ENCODE data around the gene TNFRSF12A. TPM values are rescaled to one million over a fixed set of nuclear protein-coding genes. Genes with fewer than 3 reads are reported as not detected.

TNFRSF12A gene
- total and polyA plus RNA-seq, 9 of the 15 experiments (the other 6 are each of a cell fraction or from before 2014, with no cell fraction given), result 0.41 to 61.8 (median 26.5) TPM

DNA sequence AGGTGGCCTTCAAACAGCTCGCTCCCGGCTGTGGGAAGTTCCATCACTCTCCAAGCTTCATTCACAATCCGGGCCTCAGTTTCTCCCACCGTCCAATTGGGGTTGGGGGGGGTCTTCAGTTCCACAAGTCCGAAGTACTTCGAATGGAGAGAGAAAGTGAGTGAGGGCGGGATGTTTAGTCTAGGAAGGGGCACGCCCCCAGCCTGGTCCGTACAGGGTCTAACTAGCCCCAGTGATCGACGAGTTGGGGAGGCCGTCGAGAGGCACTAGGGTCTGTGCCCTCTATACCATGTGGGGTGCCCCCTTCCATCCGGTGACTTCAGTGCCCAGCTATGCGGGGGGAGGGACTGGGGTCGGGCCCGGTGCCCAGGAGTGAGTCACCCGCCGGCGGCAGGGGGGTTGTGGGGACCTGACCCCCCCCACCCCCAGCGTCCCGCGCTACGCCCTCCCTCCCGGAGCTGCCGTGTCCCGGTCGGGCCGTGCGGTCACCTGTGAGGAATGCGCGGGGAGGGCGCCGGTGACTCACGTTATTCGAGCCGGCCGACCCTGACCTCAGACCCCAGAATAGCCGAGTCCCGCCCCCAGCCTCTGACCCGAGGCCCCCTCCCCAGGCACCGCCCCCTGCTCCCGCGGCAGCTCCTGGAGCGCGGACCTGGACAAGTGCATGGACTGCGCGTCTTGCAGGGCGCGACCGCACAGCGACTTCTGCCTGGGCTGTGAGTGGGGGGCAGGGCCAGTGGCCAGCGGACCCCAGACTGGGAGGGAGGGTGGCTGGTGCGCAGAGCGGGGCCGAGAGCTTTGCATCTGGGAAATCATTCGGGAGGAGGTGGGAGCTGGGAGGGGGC, 658 bp downstream of the TNFRSF12A start (continued):
- TF ChIP-seq PHB (CRISPR knock-in tag; IDR thresholded peaks at IDR 0.05), result no peak
- no peak for TF ChIP-seq HDGF (IDR thresholded peaks at IDR 0.05)
- TF ChIP-seq ZNF3 (CRISPR knock-in tag; IDR thresholded peaks at IDR 0.05), result no peak
- TF ChIP-seq, protein P1, sequence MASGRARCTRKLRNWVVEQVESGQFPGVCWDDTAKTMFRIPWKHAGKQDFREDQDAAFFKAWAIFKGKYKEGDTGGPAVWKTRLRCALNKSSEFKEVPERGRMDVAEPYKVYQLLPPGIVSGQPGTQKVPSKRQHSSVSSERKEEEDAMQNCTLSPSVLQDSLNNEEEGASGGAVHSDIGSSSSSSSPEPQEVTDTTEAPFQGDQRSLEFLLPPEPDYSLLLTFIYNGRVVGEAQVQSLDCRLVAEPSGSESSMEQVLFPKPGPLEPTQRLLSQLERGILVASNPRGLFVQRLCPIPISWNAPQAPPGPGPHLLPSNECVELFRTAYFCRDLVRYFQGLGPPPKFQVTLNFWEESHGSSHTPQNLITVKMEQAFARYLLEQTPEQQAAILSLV (tag; IDR thresholded peaks at IDR 0.05), result no peak
- TF ChIP-seq ZNF551 (CRISPR knock-in tag; IDR thresholded peaks at IDR 0.05), result no peak
- TF ChIP-seq ZNF707 (CRISPR knock-in tag; conservative IDR thresholded peaks at IDR 0.05), result no peak
- TF ChIP-seq CHCHD3 (CRISPR knock-in tag; IDR thresholded peaks at IDR 0.05), result no peak
- TF ChIP-seq ZNF124 (CRISPR knock-in tag; IDR thresholded peaks at IDR 0.05), result no peak
- TF ChIP-seq CREM (IDR thresholded peaks at IDR 0.05; ENCODE audit: low read depth), result peak; percentile 14; the same call in 1 of the 2 replicates
- TF ChIP-seq NBN (IDR thresholded peaks at IDR 0.05; ENCODE audit: low read depth), result no peak
- TF ChIP-seq ZNF77 (CRISPR knock-in tag; IDR thresholded peaks at IDR 0.05), result no peak
- no peak for TF ChIP-seq NR2C2 (CRISPR knock-in tag; IDR thresholded peaks at IDR 0.05)
- TF ChIP-seq NR2C2 (tag; IDR thresholded peaks at IDR 0.05), result 0 out of 2 replicates have a peak, but pooled peaks have one; percentile 28
- no peak for TF ChIP-seq HDAC6 (IDR thresholded peaks at IDR 0.05; ENCODE audit: low read depth, low read length)
- peak; percentile 33; the same call in 1 of the 2 replicates for TF ChIP-seq ZBTB1 (CRISPR knock-in tag; IDR thresholded peaks at IDR 0.05; ENCODE audit: borderline replicate concordance, low read depth)
- TF ChIP-seq, protein P2, sequence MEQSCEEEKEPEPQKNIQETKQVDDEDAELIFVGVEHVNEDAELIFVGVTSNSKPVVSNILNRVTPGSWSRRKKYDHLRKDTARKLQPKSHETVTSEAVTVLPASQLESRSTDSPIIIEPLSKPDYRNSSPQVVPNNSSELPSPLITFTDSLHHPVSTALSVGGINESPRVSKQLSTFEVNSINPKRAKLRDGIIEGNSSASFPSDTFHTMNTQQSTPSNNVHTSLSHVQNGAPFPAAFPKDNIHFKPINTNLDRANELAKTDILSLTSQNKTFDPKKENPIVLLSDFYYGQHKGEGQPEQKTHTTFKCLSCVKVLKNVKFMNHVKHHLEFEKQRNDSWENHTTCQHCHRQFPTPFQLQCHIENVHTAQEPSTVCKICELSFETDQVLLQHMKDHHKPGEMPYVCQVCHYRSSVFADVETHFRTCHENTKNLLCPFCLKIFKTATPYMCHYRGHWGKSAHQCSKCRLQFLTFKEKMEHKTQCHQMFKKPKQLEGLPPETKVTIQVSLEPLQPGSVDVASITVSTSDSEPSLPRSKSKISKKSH (CRISPR knock-in tag; IDR thresholded peaks at IDR 0.05), result no peak
- TF ChIP-seq PRMT5 (CRISPR knock-in tag; IDR thresholded peaks at IDR 0.05), result peak; percentile 50; the same call in 1 of the 2 replicates
- TF ChIP-seq EGR1 (conservative IDR thresholded peaks at IDR 0.05), result peak; percentile 18
- no peak for TF ChIP-seq CREBBP (IDR thresholded peaks at IDR 0.05; ENCODE audit: low read depth, low read length)
- TF ChIP-seq, protein P3, sequence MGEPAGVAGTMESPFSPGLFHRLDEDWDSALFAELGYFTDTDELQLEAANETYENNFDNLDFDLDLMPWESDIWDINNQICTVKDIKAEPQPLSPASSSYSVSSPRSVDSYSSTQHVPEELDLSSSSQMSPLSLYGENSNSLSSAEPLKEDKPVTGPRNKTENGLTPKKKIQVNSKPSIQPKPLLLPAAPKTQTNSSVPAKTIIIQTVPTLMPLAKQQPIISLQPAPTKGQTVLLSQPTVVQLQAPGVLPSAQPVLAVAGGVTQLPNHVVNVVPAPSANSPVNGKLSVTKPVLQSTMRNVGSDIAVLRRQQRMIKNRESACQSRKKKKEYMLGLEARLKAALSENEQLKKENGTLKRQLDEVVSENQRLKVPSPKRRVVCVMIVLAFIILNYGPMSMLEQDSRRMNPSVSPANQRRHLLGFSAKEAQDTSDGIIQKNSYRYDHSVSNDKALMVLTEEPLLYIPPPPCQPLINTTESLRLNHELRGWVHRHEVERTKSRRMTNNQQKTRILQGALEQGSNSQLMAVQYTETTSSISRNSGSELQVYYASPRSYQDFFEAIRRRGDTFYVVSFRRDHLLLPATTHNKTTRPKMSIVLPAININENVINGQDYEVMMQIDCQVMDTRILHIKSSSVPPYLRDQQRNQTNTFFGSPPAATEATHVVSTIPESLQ (CRISPR knock-in tag; IDR thresholded peaks at IDR 0.05), result peak; percentile 84; the same call in 1 of the 2 replicates
- TF ChIP-seq SRSF7 (optimal IDR thresholded peaks at IDR 0.05; ENCODE audit: low read depth, low read length), result no peak
- TF ChIP-seq HDAC3 (IDR thresholded peaks at IDR 0.05; ENCODE audit: borderline replicate concordance, partially characterized antibody), result no peak
- peak; percentile 34; the same call in 1 of the 2 replicates for TF ChIP-seq CREB1 (IDR thresholded peaks at IDR 0.05)
- peak; percentile 60; the same call in 1 of the 2 replicates for TF ChIP-seq CREB1 (CRISPR knock-in tag; IDR thresholded peaks at IDR 0.05)
- TF ChIP-seq, protein P4, sequence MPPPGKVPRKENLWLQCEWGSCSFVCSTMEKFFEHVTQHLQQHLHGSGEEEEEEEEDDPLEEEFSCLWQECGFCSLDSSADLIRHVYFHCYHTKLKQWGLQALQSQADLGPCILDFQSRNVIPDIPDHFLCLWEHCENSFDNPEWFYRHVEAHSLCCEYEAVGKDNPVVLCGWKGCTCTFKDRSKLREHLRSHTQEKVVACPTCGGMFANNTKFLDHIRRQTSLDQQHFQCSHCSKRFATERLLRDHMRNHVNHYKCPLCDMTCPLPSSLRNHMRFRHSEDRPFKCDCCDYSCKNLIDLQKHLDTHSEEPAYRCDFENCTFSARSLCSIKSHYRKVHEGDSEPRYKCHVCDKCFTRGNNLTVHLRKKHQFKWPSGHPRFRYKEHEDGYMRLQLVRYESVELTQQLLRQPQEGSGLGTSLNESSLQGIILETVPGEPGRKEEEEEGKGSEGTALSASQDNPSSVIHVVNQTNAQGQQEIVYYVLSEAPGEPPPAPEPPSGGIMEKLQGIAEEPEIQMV (tag; conservative IDR thresholded peaks at IDR 0.05; ENCODE audit: low read depth), result no peak

Data from K562 (cell line).